B cell (primary cell): ENCODE results near the gene CDH19. TPM values are rescaled to one million over a fixed set of nuclear protein-coding genes. Genes with fewer than 3 reads are reported as not detected.

Experiments
- ATAC-seq: fragments of 200-7000 bp; cut with Tn5 transposase; one replicate; pipeline ENCODE4 v1.10.0; 2021; ENCODE audit warnings: low read depth, mild to moderate bottlenecking, moderate number of reproducible peaks, moderate library complexity
- CTCF ChIA-PET: fragments of 350-600 bp; sonication (Branson Sonifier 250); formaldehyde crosslinking; loops from one replicate; lab custom pipeline; 2021; ENCODE audit warnings: antibody characterized with exemption, inconsistent platforms; lab: Charles Lee
- POLR2A ChIA-PET: fragments of 350-600 bp; sonication (Branson Sonifier 250); formaldehyde crosslinking; loops from one replicate; lab custom pipeline; 2021; ENCODE audit warnings: antibody characterized with exemption; lab: Charles Lee
- DNase-seq: peaks from one replicate; pipeline ENCODE4 v3.0.0; 2013
- H2AFZ ChIP-seq: 2 replicates; pipeline ENCODE4 v1.6.1; 2012; ENCODE audit warnings: mild to moderate bottlenecking, low read depth, low read length; ENCODE audit not compliant: insufficient read depth, poor library complexity, severe bottlenecking
- H3K27ac ChIP-seq, 2 donors: 1 replicate in 1 of 2; 2 replicates in 1 of 2; pipeline ENCODE4 v1.5.1; 2012 to 2013; ENCODE audit warnings: low read length in 2 of 2, mild to moderate bottlenecking in 2 of 2, moderate library complexity in 1 of 2
- H3K27me3 ChIP-seq, 4 experiments: fragments of 200-600 bp in 1 of 4; sonication (generic) in 1 of 4; replicated peaks in 1 of 4; 1 replicate in 2 of 4; 2 replicates in 2 of 4; pipeline versions ENCODE4 v1.6.1 to v1.7.0; 2013 to 2016; ENCODE audit warnings: low read length in 3 of 4, mild to moderate bottlenecking in 2 of 4, mixed read lengths in 1 of 4, moderate library complexity in 1 of 4; ENCODE audit not compliant: insufficient read depth in 4 of 4, control insufficient read depth in 3 of 4; ENCODE audit errors: control extremely low read depth in 1 of 4
- H3K36me3 ChIP-seq, 2 experiments: replicated peaks in 1 of 2; 1 replicate in 1 of 2; 2 replicates in 1 of 2; pipeline versions ENCODE4 v1.6.1 to v1.7.1; 2013; ENCODE audit warnings: low read length in 1 of 2; ENCODE audit not compliant: insufficient read depth in 2 of 2, control insufficient read depth in 1 of 2; ENCODE audit errors: control extremely low read depth in 1 of 2, extremely low read depth in 1 of 2
- H3K4me1 ChIP-seq, 2 donors: fragments of 200-600 bp in 1 of 2; sonication (generic) in 1 of 2; 1 replicate in 1 of 2; 2 replicates in 1 of 2; pipeline versions ENCODE4 v1.5.1 to v1.6.1; 2013 to 2017; ENCODE audit warnings: low read length in 2 of 2; ENCODE audit not compliant: control insufficient read depth in 2 of 2, insufficient read depth in 2 of 2
- H3K4me2 ChIP-seq: replicated peaks from 2 replicates; pipeline ENCODE3; 2012; ENCODE audit warnings: mild to moderate bottlenecking, low read depth, low read length; ENCODE audit not compliant: poor library complexity, severe bottlenecking
- H3K4me3 ChIP-seq, 5 experiments: fragments of 200-600 bp in 1 of 5; sonication (generic) in 1 of 5; 1 replicate in 3 of 5; 2 replicates in 2 of 5; pipeline versions ENCODE4 v1.5.1 to v1.7.0; 2011 to 2016; ENCODE audit warnings: low read length in 4 of 5, mild to moderate bottlenecking in 4 of 5, low read depth in 2 of 5, control low read depth in 1 of 5, moderate library complexity in 1 of 5; ENCODE audit not compliant: insufficient read depth in 1 of 5; ENCODE audit errors: control extremely low read depth in 1 of 5, extremely low read depth in 1 of 5
- H3K79me2 ChIP-seq: fragments of 200-600 bp; sonication (generic); one replicate; pipeline ENCODE4 v1.6.0; 2016; ENCODE audit warnings: low read length; ENCODE audit not compliant: control insufficient read depth, insufficient read depth
- H3K9ac ChIP-seq: fragments of 200-600 bp; sonication (generic); 2 replicates; pipeline ENCODE4 v1.6.1; 2017; ENCODE audit warnings: mild to moderate bottlenecking, low read length, moderate library complexity
- H3K9me3 ChIP-seq, 3 donors: one replicate each; pipeline versions ENCODE4 v1.6.1 to v1.7.1; 2013; ENCODE audit warnings: low read length in 2 of 3; ENCODE audit not compliant: control insufficient read depth in 2 of 3, insufficient read depth in 1 of 3; ENCODE audit errors: control extremely low read depth in 1 of 3
- H4K20me1 ChIP-seq: 2 replicates; pipeline ENCODE4 v1.6.0; 2012; ENCODE audit warnings: mild to moderate bottlenecking, low read length; ENCODE audit not compliant: insufficient read depth, control insufficient read depth, poor library complexity, severe bottlenecking
- H3K27ac Mint-ChIP-seq: one replicate; pipeline ENCODE4 v1.8.0; 2021; ENCODE audit warnings: mixed read lengths
- H3K27me3 Mint-ChIP-seq: one replicate; pipeline ENCODE4 v1.8.0; 2021; ENCODE audit warnings: mixed read lengths
- H3K4me1 Mint-ChIP-seq: one replicate; pipeline ENCODE4 v1.8.0; 2021; ENCODE audit warnings: mixed read lengths
- H3K4me3 Mint-ChIP-seq: one replicate; pipeline ENCODE4 v1.8.0; 2021; ENCODE audit warnings: mixed read lengths
- H3K9me3 Mint-ChIP-seq: one replicate; pipeline ENCODE4 v1.8.0; 2022; ENCODE audit warnings: mixed read lengths; ENCODE audit not compliant: insufficient read depth
- CTCF ChIP-seq: fragments of 200-600 bp; IDR thresholded peaks from one replicate; pipeline ENCODE4 v1.8.0; 2022; ENCODE audit warnings: antibody characterized with exemption, mild to moderate bottlenecking
- EZH2 ChIP-seq: IDR thresholded peaks from 2 replicates; pipeline ENCODE4 v1.6.1; 2012; ENCODE audit warnings: borderline replicate concordance, low read depth, mild to moderate bottlenecking, moderate library complexity, low read length; ENCODE audit not compliant: insufficient read depth, poor library complexity, severe bottlenecking
- WGBS: methylation state at CpG from one replicate; pipeline ENCODE4 v1.1.5; 2013; ENCODE audit warnings: missing lambda C conversion rate; ENCODE audit not compliant: insufficient coverage; 5-methylcytosine and 5-hydroxymethylcytosine counted together
- intact Hi-C: fragments of 100-400 bp; cut with micrococcal nuclease; formaldehyde crosslinking; loops from one replicate; pipeline ENCODE4 v1.10.0; 2022
- polyA plus RNA-seq: library from polyadenylated mRNA; depleted of rRNA; stranded (reverse); fragments of >200 nt; gene quantifications from 2 replicates; pipeline ENCODE4 v1.2.3, GENCODE V29; 2012
- total RNA-seq, 2 donors: library from RNA; stranded (reverse); fragments of 120-200 nt in 1 of 2; gene quantifications; 1 replicate in 1 of 2; 2 replicates in 1 of 2; pipeline versions ENCODE4 v1.2.3 to v1.2.4, GENCODE V29; 2013 to 2022

The CDH19 gene
- total and polyA plus RNA-seq, 2 donors (not counting 1 experiment from before 2014, with no cell fraction given) = not detected

GRCh38 chr18:66630831-66631230, 26.9 kb upstream of the CDH19 start:
- no peak overlapping the region for H3K4me2 ChIP-seq
- H3K36me3 ChIP-seq = no peaks in the 10 kb centered on the region
- no peak overlapping the region for H2AFZ ChIP-seq
- Mint-ChIP-seq H3K9me3 (peaks cover 8% of the 10 kb centered on the region), H3K27ac (no peak overlapping the region), H3K4me3 (no peak overlapping the region), H3K27me3 (no peaks in the 10 kb centered on the region), H3K4me1 (no peaks in the 10 kb centered on the region)
- intact Hi-C loops = no loop called here
- CTCF ChIA-PET = no interaction called here
- H3K4me3 ChIP-seq = no peak overlapping the region
- DNase-seq (no peak), ATAC-seq (no peak)
- H3K4me1 ChIP-seq = no peaks in the 10 kb centered on the region
- POLR2A ChIA-PET = no interaction called here
- H3K79me2 ChIP-seq = no peaks in the 10 kb centered on the region
- H3K27me3 ChIP-seq = no peaks in the 10 kb centered on the region
- no peak overlapping the region for H3K27ac ChIP-seq
- H4K20me1 ChIP-seq = no peaks in the 10 kb centered on the region
- no CpG with 5 or more reads among the region's 1 CpG for WGBS
- H3K9me3 ChIP-seq = no peaks in the 10 kb centered on the region
- H3K9ac ChIP-seq = no peak overlapping the region
- TF ChIP-seq EZH2 (no peak), CTCF (no peak)

- no CpG with 5 or more reads among the region's 1 CpG for WGBS
- CTCF ChIA-PET = no interaction called here
- Mint-ChIP-seq H3K27me3 (no peaks in the 10 kb centered on the region), H3K27ac (no peak overlapping the region), H3K4me1 (no peaks in the 10 kb centered on the region), H3K9me3 (peaks cover 4% of the 10 kb centered on the region), H3K4me3 (no peak overlapping the region)
- TF ChIP-seq EZH2 = no peak
- no peak for TF ChIP-seq CTCF
- Histone ChIP-seq H3K27me3 (no peaks in the 10 kb centered on the region), H3K9me3 (no peaks in the 10 kb centered on the region), H4K20me1 (no peaks in the 10 kb centered on the region), H3K4me3 (no peak overlapping the region), H2AFZ (no peak overlapping the region), H3K9ac (no peak overlapping the region), H3K4me1 (no peaks in the 10 kb centered on the region), H3K27ac (no peak overlapping the region), H3K36me3 (no peaks in the 10 kb centered on the region), H3K4me2 (no peak overlapping the region), H3K79me2 (no peaks in the 10 kb centered on the region)
- POLR2A ChIA-PET = no interaction called here
- no peak for DNase-seq
- no peak for ATAC-seq
- intact Hi-C loops = no loop called here
These were observed 19.9 kb upstream of the CDH19 start for GRCh38 chr18:66623821-66624220.
